Vagina (tissue), 2 donors: ENCODE data around the gene MRNIP.

Experiments
- CTCF ChIP-seq, 3 experiments: fragments of 450-650 bp in 2 of 3; fragments of 200-600 bp in 1 of 3; sonication (generic) in 1 of 3; IDR thresholded peaks; one replicate each; pipeline ENCODE4 v1.5.1; 2017 to 2019; ENCODE audit warnings: antibody characterized with exemption in 3 of 3, mild to moderate bottlenecking in 2 of 3, moderate library complexity in 2 of 3
- POLR2A ChIP-seq, 2 donors: fragments of 450-650 bp; IDR thresholded peaks; one replicate each; pipeline ENCODE4 v1.6.1; 2017; ENCODE audit warnings: antibody characterized with exemption in 2 of 2, mild to moderate bottlenecking in 2 of 2, moderate library complexity in 2 of 2
- POLR2AphosphoS5 ChIP-seq, 2 donors: sonication (generic); formaldehyde crosslinking; IDR thresholded peaks; one replicate each; pipeline ENCODE4 v1.9.0; 2017; ENCODE audit warnings: antibody characterized with exemption in 2 of 2, mild to moderate bottlenecking in 2 of 2, low read depth in 1 of 2; ENCODE audit not compliant: insufficient read depth in 1 of 2

GRCh38 chr5:179840321-179840720, 18.3 kb downstream of the MRNIP start:
- TF ChIP-seq POLR2A (IDR thresholded peaks at IDR 0.05) (no peak), CTCF (IDR thresholded peaks at IDR 0.05) (no peak), POLR2AphosphoS5 (IDR thresholded peaks at IDR 0.05; ENCODE audit: insufficient read depth in 1 of 2, low read depth in 1 of 2) (no peak)
